RWPE2 (cell line): ENCODE measurements around the gene KCNMA1.

Experiments
- ATAC-seq: fragments of 200-7000 bp; cut with Tn5 transposase; 3 replicates; pipeline ENCODE4 v1.9.1; 2021; ENCODE audit warnings: low read depth
- DNase-seq: peaks from one replicate; pipeline ENCODE4 v3.0.0-alpha.2; 2020; ENCODE audit warnings: low spot score
- H3K27ac ChIP-seq: fragments of 450-650 bp; 2 replicates; pipeline ENCODE4 v1.5.1; 2017; ENCODE audit warnings: mild to moderate bottlenecking; ENCODE audit not compliant: poor library complexity, severe bottlenecking
- H3K27me3 ChIP-seq: fragments of 250-450 bp; sonication (Bioruptor Pico); 2 replicates; pipeline ENCODE4 v1.5.1; 2021; ENCODE audit warnings: mild to moderate bottlenecking, moderate library complexity; ENCODE audit not compliant: insufficient read depth, poor library complexity, severe bottlenecking
- H3K36me3 ChIP-seq: fragments of 250-450 bp; sonication (Bioruptor Pico); 2 replicates; pipeline ENCODE4 v1.5.1; 2020; ENCODE audit warnings: low read depth, mild to moderate bottlenecking, moderate library complexity
- H3K4me1 ChIP-seq: fragments of 250-450 bp; sonication (Bioruptor Pico); 2 replicates; pipeline ENCODE4 v1.5.1; 2021; ENCODE audit warnings: mild to moderate bottlenecking, moderate library complexity; ENCODE audit not compliant: insufficient read depth, poor library complexity, severe bottlenecking
- H3K4me3 ChIP-seq: fragments of 250-450 bp; sonication (Bioruptor Pico); 2 replicates; pipeline ENCODE4 v1.5.1; 2021; ENCODE audit warnings: mild to moderate bottlenecking, moderate library complexity; ENCODE audit not compliant: severe bottlenecking
- H3K9me3 ChIP-seq: fragments of 250-450 bp; sonication (Bioruptor Pico); 2 replicates; pipeline ENCODE4 v1.5.1; 2021; ENCODE audit warnings: mild to moderate bottlenecking, moderate library complexity; ENCODE audit not compliant: severe bottlenecking
- CTCF ChIP-seq: fragments of 450-650 bp; IDR thresholded peaks from one replicate; pipeline ENCODE4 v1.5.1; 2017; ENCODE audit warnings: mild to moderate bottlenecking, moderate library complexity; ENCODE audit not compliant: poor library complexity, severe bottlenecking

Gene KCNMA1

GRCh38 chr10:76918106-76918505 lies 719.5 kb downstream of the KCNMA1 start:
- no peak for ATAC-seq

GRCh38 chr10:76917071-76917470 lies 720.5 kb downstream of the KCNMA1 start:
- Histone ChIP-seq H3K27me3 (no peaks in the 10 kb centered on the region), H3K36me3 (no peaks in the 10 kb centered on the region), H3K4me1 (no peaks in the 10 kb centered on the region), H3K27ac (no peak overlapping the region), H3K4me3 (no peak overlapping the region), H3K9me3 (no peaks in the 10 kb centered on the region)
- DNase-seq (no peak), ATAC-seq (no peak)
- no peak for TF ChIP-seq CTCF

More at GRCh38 chr10:76918106-76918505, 719.5 kb downstream of the KCNMA1 start:
- no peaks in the 10 kb centered on the region for H3K4me1 ChIP-seq
- no peak overlapping the region for H3K27ac ChIP-seq
- H3K36me3 ChIP-seq = no peaks in the 10 kb centered on the region
- TF ChIP-seq CTCF = no peak
- DNase-seq = no peak
- no peaks in the 10 kb centered on the region for H3K27me3 ChIP-seq
- H3K9me3 ChIP-seq = no peaks in the 10 kb centered on the region
- no peak overlapping the region for H3K4me3 ChIP-seq

- DNase-seq = no peak
- no peak for ATAC-seq
- no peaks in the 10 kb centered on the region for H3K9me3 ChIP-seq
- no peaks in the 10 kb centered on the region for H3K27me3 ChIP-seq
- no peak for TF ChIP-seq CTCF
- H3K4me3 ChIP-seq = no peak overlapping the region
- no peaks in the 10 kb centered on the region for H3K36me3 ChIP-seq
- no peaks in the 10 kb centered on the region for H3K4me1 ChIP-seq
- H3K27ac ChIP-seq = no peak overlapping the region
These were observed 721.1 kb downstream of the KCNMA1 start for GRCh38 chr10:76916536-76916935.

- no peak for DNase-seq
- H3K4me1 ChIP-seq = no peaks in the 10 kb centered on the region
- H3K9me3 ChIP-seq = no peaks in the 10 kb centered on the region
- no peak overlapping the region for H3K27ac ChIP-seq
- no peak for ATAC-seq
- TF ChIP-seq CTCF = no peak
- no peaks in the 10 kb centered on the region for H3K36me3 ChIP-seq
- H3K4me3 ChIP-seq = no peak overlapping the region
- no peaks in the 10 kb centered on the region for H3K27me3 ChIP-seq
These were observed 722.3 kb downstream of the KCNMA1 start for GRCh38 chr10:76915316-76915715.

- no peak overlapping the region for H3K27ac ChIP-seq
- no peak for TF ChIP-seq CTCF
- DNase-seq = no peak
- H3K36me3 ChIP-seq = no peaks in the 10 kb centered on the region
- ATAC-seq = no peak
- no peaks in the 10 kb centered on the region for H3K4me1 ChIP-seq
- H3K27me3 ChIP-seq = no peaks in the 10 kb centered on the region
- H3K4me3 ChIP-seq = no peak overlapping the region
- no peaks in the 10 kb centered on the region for H3K9me3 ChIP-seq
These were observed 726.4 kb downstream of the KCNMA1 start for GRCh38 chr10:76911184-76911583.
